Lung (tissue), 12 donors: ENCODE results near the gene MLKL. TPM values are rescaled to one million over a fixed set of nuclear protein-coding genes. Genes with fewer than 3 reads are reported as not detected.

ENCODE experiments used
- ATAC-seq: fragments of 200-7000 bp; cut with Tn5 transposase; one replicate; pipeline ENCODE4 v1.9.1; 2020; ENCODE audit warnings: moderate number of reproducible peaks; ENCODE audit not compliant: insufficient read depth, low FRiP score
- DNase-seq, 3 donors: peaks; one replicate each; pipeline ENCODE4 v3.0.0-alpha.2; 2013 to 2017
- H3K27ac ChIP-seq, 2 donors: one replicate each; pipeline ENCODE4 v1.5.1; 2013; ENCODE audit warnings: mild to moderate bottlenecking in 2 of 2, moderate library complexity in 2 of 2, control low read depth in 1 of 2, inconsistent platforms in 1 of 2, low read depth in 1 of 2, low read length in 1 of 2
- H3K27me3 ChIP-seq, 3 donors: one replicate each; pipeline ENCODE4 v1.5.1; 2013; ENCODE audit warnings: low read length in 2 of 3; ENCODE audit not compliant: control insufficient read depth in 3 of 3, insufficient read depth in 3 of 3
- H3K36me3 ChIP-seq, 4 donors: one replicate each; pipeline ENCODE4 v1.5.1; 2013; ENCODE audit warnings: low read length in 4 of 4, mild to moderate bottlenecking in 1 of 4, moderate library complexity in 1 of 4; ENCODE audit not compliant: control insufficient read depth in 4 of 4, insufficient read depth in 4 of 4
- H3K4me1 ChIP-seq, 5 donors: one replicate each; pipeline ENCODE4 v1.5.1; 2013; ENCODE audit warnings: low read length in 5 of 5, mild to moderate bottlenecking in 2 of 5, moderate library complexity in 1 of 5; ENCODE audit not compliant: control insufficient read depth in 5 of 5, insufficient read depth in 5 of 5
- H3K4me3 ChIP-seq: one replicate; pipeline ENCODE4 v1.5.1; 2013; ENCODE audit warnings: mild to moderate bottlenecking, control low read depth, moderate library complexity
- H3K9ac ChIP-seq, 2 donors: one replicate each; pipeline ENCODE4 v1.5.1; 2013; ENCODE audit warnings: low read length in 2 of 2, control low read depth in 1 of 2; ENCODE audit not compliant: insufficient read depth in 1 of 2
- H3K9me3 ChIP-seq, 4 donors: one replicate each; pipeline ENCODE4 v1.5.1; 2013; ENCODE audit warnings: low read length in 3 of 4, mild to moderate bottlenecking in 1 of 4, moderate library complexity in 1 of 4; ENCODE audit not compliant: control insufficient read depth in 4 of 4, insufficient read depth in 3 of 4
- CTCF ChIP-seq: IDR thresholded peaks from 2 replicates; pipeline ENCODE4 v1.5.1; 2012; ENCODE audit warnings: mild to moderate bottlenecking; ENCODE audit errors: control extremely low read depth, extremely low read depth
- WGBS, 2 donors: extraction: QIAGEN DNeasy Blood & Tissue Kit; methylation state at CpG; one replicate each; pipeline ENCODE4 v1.1.7; 2013; 5-methylcytosine and 5-hydroxymethylcytosine counted together
- polyA plus RNA-seq, 2 donors: library from polyadenylated mRNA; stranded (reverse); fragments of 200-250 nt; gene quantifications; one replicate each; pipeline ENCODE4 v1.2.1, GENCODE V29; 2013
- total RNA-seq, 2 donors: library from RNA; depleted of rRNA in 1 of 2; stranded (reverse); fragments of >200 nt in 1 of 2; gene quantifications; one replicate each; pipeline ENCODE4 v1.2.1, GENCODE V29; 2014 to 2021
- donor health status: control.
- donor health status: control.
- donor health status: Bipolar disorder and iron deficiency.
- donor health status: healthy.
- donor health status: DM: yes; HTN: yes; CAD: no.

The MLKL gene
- total and polyA plus RNA-seq, 4 donors, result 13.1 to 32.1 (median 22.5) TPM

- Histone ChIP-seq H3K9me3 (peaks cover 0 to 2% (median 0%) of the 10 kb centered on the region in 4 donors), H3K4me3 (no peak overlapping the region), H3K9ac (no peak overlapping the region), H3K36me3 (no peaks in the 10 kb centered on the region), H3K4me1 (no peaks in the 10 kb centered on the region), H3K27me3 (no peaks in the 10 kb centered on the region), H3K27ac (no peak overlapping the region)
- ATAC-seq (no peak), DNase-seq (no peak)
- WGBS, 2 donors, result 85 to 95% methylated on average over 31 to 32 of the region's 32 CpGs
- TF ChIP-seq CTCF, result no peak
Observed at GRCh38 chr16:74747716-74748615, 47.3 kb upstream of the MLKL start.

DNA sequence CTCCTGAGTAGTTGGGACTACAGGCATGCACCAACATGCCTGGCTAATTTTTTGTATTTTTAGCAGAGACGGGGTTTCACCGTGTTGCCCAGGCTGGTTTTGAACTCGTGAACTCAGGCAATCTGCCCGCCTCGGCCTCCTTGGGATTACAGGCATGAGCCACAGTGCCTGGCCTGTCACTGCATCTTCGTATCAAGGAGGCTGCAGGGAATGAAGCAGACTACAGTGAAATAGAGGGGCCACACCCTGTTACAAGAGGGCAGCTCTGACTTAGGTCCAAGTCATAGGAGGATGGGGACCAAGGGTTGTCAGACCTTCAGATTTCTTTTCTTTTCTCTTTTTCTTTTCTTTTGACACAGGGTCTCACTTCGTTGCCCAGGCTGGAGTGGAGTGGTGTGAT is 45.3 kb upstream of the MLKL start:
- Histone ChIP-seq H3K27ac (no peak overlapping the region), H3K36me3 (no peaks in the 10 kb centered on the region), H3K9me3 (peaks cover 0 to 2% (median 0%) of the 10 kb centered on the region in 4 donors), H3K27me3 (no peaks in the 10 kb centered on the region), H3K9ac (no peak overlapping the region), H3K4me1 (no peaks in the 10 kb centered on the region), H3K4me3 (no peak overlapping the region)
- no peak for TF ChIP-seq CTCF
- ATAC-seq (no peak), DNase-seq (no peak)
- 80 to 96% methylated on average over 7 of the region's 7 CpGs for WGBS, 2 donors

DNA sequence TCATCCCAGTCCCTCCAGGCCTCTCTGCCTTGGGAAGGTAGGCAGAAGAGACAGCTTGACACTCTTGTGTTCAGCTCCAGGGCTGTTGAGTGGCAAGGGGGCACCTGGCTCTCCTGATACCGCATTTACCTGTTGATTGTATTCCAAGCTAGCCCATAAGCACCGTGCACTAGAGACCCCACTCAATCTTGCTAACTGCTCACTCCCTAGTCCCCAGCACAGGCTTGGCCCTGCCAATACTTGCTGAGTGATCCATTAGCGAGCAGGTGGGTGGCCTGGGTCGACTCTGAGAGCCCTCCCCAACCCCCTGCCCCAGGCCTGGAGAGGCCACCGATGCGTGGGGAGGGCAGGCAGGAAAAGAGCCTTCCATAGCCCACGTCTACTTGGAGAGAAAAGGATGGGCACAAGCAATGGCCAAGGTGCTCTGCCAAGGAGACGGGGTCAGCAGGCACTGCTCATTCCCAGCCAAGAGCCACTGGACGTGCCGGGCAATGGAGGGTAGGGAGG is 44.5 kb upstream of the MLKL start:
- no peak overlapping the region for H3K9ac ChIP-seq
- no peak overlapping the region for H3K4me3 ChIP-seq
- no peak overlapping the region for H3K27ac ChIP-seq
- ATAC-seq (no peak), DNase-seq (no peak)
- H3K9me3 ChIP-seq, result peaks cover 0 to 2% (median 0%) of the 10 kb centered on the region in 4 donors
- H3K36me3 ChIP-seq, result no peaks in the 10 kb centered on the region
- H3K27me3 ChIP-seq, result no peaks in the 10 kb centered on the region
- no peak for TF ChIP-seq CTCF
- H3K4me1 ChIP-seq, result no peaks in the 10 kb centered on the region
- WGBS, 2 donors, result 84 to 89% methylated on average over 10 of the region's 10 CpGs
